Kasumi-1 (cell line): Measurements from ENCODE around the gene PHC2.

Source experiments
- DNase-seq, 2 experiments: peaks; one replicate each; lab custom pipeline; 2025; lab: John Stamatoyannopoulos, UW

PHC2 gene

GRCh38 chr1:33388805-33389771 lies 41.8 kb downstream of the PHC2 start:
- no peak for DNase-seq

- DNase-seq = no peak
These were observed 43.3 kb downstream of the PHC2 start for GRCh38 chr1:33387625-33388024.

- no peak for DNase-seq
These were observed 45.6 kb downstream of the PHC2 start for GRCh38 chr1:33385251-33385650.

GRCh38 chr1:33384040-33384812 lies 46.7 kb downstream of the PHC2 start:
- peak; percentile 35 to 48 for DNase-seq

GRCh38 chr1:33383489-33383888 lies 47.4 kb downstream of the PHC2 start:
- no peak for DNase-seq

- no peak for DNase-seq
These were observed 48.1 kb downstream of the PHC2 start for GRCh38 chr1:33382661-33383415.

- DNase-seq = peak; percentile 62 to 80
These were observed 48.9 kb downstream of the PHC2 start for GRCh38 chr1:33381977-33382376.

GRCh38 chr1:33380811-33381210 lies 50.1 kb downstream of the PHC2 start:
- DNase-seq = no peak

- no peak for DNase-seq
These were observed 51.1 kb downstream of the PHC2 start for GRCh38 chr1:33379631-33380354.

GRCh38 chr1:33378976-33379375 lies 51.9 kb downstream of the PHC2 start:
- DNase-seq = peak in 1 of 2 experiments; percentile 3

GRCh38 chr1:33378524-33378923 lies 52.4 kb downstream of the PHC2 start:
- no peak for DNase-seq

GRCh38 chr1:33377756-33378155 lies 53.1 kb downstream of the PHC2 start:
- DNase-seq = no peak

GRCh38 chr1:33377013-33377412 lies 53.9 kb downstream of the PHC2 start:
- DNase-seq = no peak

- no peak for DNase-seq
These were observed 55.6 kb downstream of the PHC2 start for GRCh38 chr1:33375316-33375715.

- DNase-seq = no peak
These were observed 56.4 kb downstream of the PHC2 start for GRCh38 chr1:33374336-33375105.

GRCh38 chr1:33373606-33374005 lies 57.3 kb downstream of the PHC2 start:
- DNase-seq = no peak

GRCh38 chr1:33372677-33373076 lies 58.2 kb downstream of the PHC2 start:
- DNase-seq = no peak

GRCh38 chr1:33372162-33372561 lies 58.7 kb downstream of the PHC2 start:
- DNase-seq = no peak

GRCh38 chr1:33371334-33371733 lies 59.6 kb downstream of the PHC2 start:
- DNase-seq = no peak

- no peak for DNase-seq
These were observed 60.1 kb downstream of the PHC2 start for GRCh38 chr1:33370827-33371226.

GRCh38 chr1:33370301-33370700 lies 60.6 kb downstream of the PHC2 start:
- DNase-seq = no peak
